Mesendoderm (in vitro differentiated cells): ENCODE results near the gene CABLES2.

Experiments used
- DNase-seq: peaks from one replicate; pipeline ENCODE4 v3.0.0; 2013
- H2AK5ac ChIP-seq: 2 replicates; pipeline ENCODE4 v1.6.1; 2013; ENCODE audit warnings: low read length, inconsistent platforms
- H2BK120ac ChIP-seq: 2 replicates; pipeline ENCODE4 v1.6.1; 2013; ENCODE audit warnings: low read depth, mild to moderate bottlenecking, low read length, moderate library complexity, mixed read lengths
- H2BK15ac ChIP-seq: replicated peaks from 2 replicates; pipeline ENCODE4 v1.6.1; 2013; ENCODE audit warnings: low read depth, mild to moderate bottlenecking, moderate library complexity
- H2BK5ac ChIP-seq: 2 replicates; pipeline ENCODE4 v1.6.1; 2013; ENCODE audit warnings: low read length, inconsistent platforms
- H3K18ac ChIP-seq: 2 replicates; pipeline ENCODE4 v1.6.1; 2013; ENCODE audit warnings: mild to moderate bottlenecking, low read length, mixed read lengths
- H3K23ac ChIP-seq: one replicate; pipeline ENCODE4 v1.6.1; 2013; ENCODE audit warnings: low read length
- H3K27ac ChIP-seq: 2 replicates; pipeline ENCODE4 v1.5.1; 2013; ENCODE audit warnings: low read depth, mild to moderate bottlenecking, inconsistent platforms, low read length, moderate library complexity
- H3K27me3 ChIP-seq: 2 replicates; pipeline ENCODE4 v1.6.1; 2013; ENCODE audit warnings: low read length, control low read depth, mild to moderate bottlenecking, inconsistent platforms; ENCODE audit not compliant: insufficient read depth, poor library complexity
- H3K36me3 ChIP-seq: 2 replicates; pipeline ENCODE4 v1.6.1; 2013; ENCODE audit warnings: low read length, inconsistent platforms; ENCODE audit not compliant: control insufficient read depth, insufficient read depth
- H3K4ac ChIP-seq: one replicate; pipeline ENCODE4 v1.6.1; 2013; ENCODE audit warnings: low read depth, mild to moderate bottlenecking, low read length, moderate library complexity
- H3K4me1 ChIP-seq: 2 replicates; pipeline ENCODE4 v1.6.1; 2013; ENCODE audit warnings: low read depth, low read length, inconsistent platforms; ENCODE audit not compliant: control insufficient read depth
- H3K4me2 ChIP-seq: 2 replicates; pipeline ENCODE4 v1.6.1; 2013; ENCODE audit warnings: low read length
- H3K4me3 ChIP-seq: 2 replicates; pipeline ENCODE4 v1.5.1; 2013; ENCODE audit warnings: mild to moderate bottlenecking, low read length
- H3K56ac ChIP-seq: one replicate; pipeline ENCODE4 v1.6.1; 2013; ENCODE audit warnings: low read length
- H3K79me1 ChIP-seq: 2 replicates; pipeline ENCODE4 v1.6.1; 2013; ENCODE audit warnings: low read length, inconsistent platforms
- H3K79me2 ChIP-seq: 2 replicates; pipeline ENCODE4 v1.6.1; 2013; ENCODE audit warnings: mild to moderate bottlenecking, low read length; ENCODE audit not compliant: control insufficient read depth, insufficient read depth
- H3K9ac ChIP-seq: 2 replicates; pipeline ENCODE4 v1.6.1; 2013; ENCODE audit warnings: low read length, inconsistent platforms
- H4K5ac ChIP-seq: one replicate; pipeline ENCODE4 v1.6.1; 2013; ENCODE audit warnings: low read length
- H4K8ac ChIP-seq: one replicate; pipeline ENCODE4 v1.6.1; 2013; ENCODE audit warnings: low read depth, mild to moderate bottlenecking, control low read depth, low read length, moderate library complexity
- WGBS: extraction: QIAGEN DNeasy Blood & Tissue Kit; methylation state at CpG from one replicate; pipeline ENCODE4 v1.1.7; 2013; ENCODE audit warnings: low lambda C conversion rate, missing lambda C conversion rate; ENCODE audit not compliant: insufficient coverage; ENCODE audit errors: extremely low coverage; 5-methylcytosine and 5-hydroxymethylcytosine counted together

The CABLES2 gene

GRCh38 chr20:62439218-62439617, 32.1 kb upstream of the CABLES2 start:
- Histone ChIP-seq H2BK15ac (no peak overlapping the region), H2BK120ac (no peak overlapping the region), H3K79me2 (no peaks in the 10 kb centered on the region), H3K27me3 (no peaks in the 10 kb centered on the region), H3K4me1 (no peaks in the 10 kb centered on the region), H3K27ac (no peak overlapping the region), H3K23ac (no peak overlapping the region), H3K36me3 (no peaks in the 10 kb centered on the region), H2BK5ac (no peak overlapping the region), H3K4me3 (no peak overlapping the region), H4K8ac (no peak overlapping the region), H3K79me1 (no peaks in the 10 kb centered on the region), H3K56ac (no peak overlapping the region), H3K4ac (no peak overlapping the region), H4K5ac (no peak overlapping the region), H2AK5ac (no peak overlapping the region), H3K18ac (no peak overlapping the region), H3K9ac (no peak overlapping the region), H3K4me2 (no peak overlapping the region)
- no CpG with 5 or more reads among the region's 5 CpGs for WGBS
- no peak for DNase-seq

DNA sequence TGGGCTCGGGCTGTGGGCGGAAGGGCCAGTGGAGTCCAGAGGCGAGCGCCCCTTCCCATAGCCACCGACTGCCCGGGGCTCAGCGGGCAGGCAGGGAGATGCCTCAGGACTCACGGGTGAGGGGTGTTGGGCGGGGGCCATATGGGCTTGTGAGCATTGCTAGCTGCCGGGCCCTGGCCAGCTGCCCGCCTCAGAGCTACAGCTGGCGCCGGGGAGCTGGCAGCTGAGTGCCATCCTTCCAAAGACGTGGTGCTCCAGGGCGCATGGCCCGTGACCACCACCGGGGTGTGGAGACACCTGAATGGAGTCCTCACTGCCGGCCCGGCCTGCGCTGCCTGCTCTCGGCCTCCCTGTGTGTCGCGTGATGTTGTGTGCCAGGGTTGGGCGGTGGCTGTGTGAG, 30.8 kb upstream of the CABLES2 start:
- no peaks in the 10 kb centered on the region for H3K4me1 ChIP-seq
- H3K79me2 ChIP-seq = no peaks in the 10 kb centered on the region
- no peaks in the 10 kb centered on the region for H3K36me3 ChIP-seq
- no peak overlapping the region for H2BK5ac ChIP-seq
- H2AK5ac ChIP-seq = no peak overlapping the region
- no peak overlapping the region for H3K9ac ChIP-seq
- H3K18ac ChIP-seq = no peak overlapping the region
- no peak for DNase-seq
- H3K4ac ChIP-seq = no peak overlapping the region
- H3K27me3 ChIP-seq = no peaks in the 10 kb centered on the region
- no peak overlapping the region for H3K27ac ChIP-seq
- no peak overlapping the region for H3K4me2 ChIP-seq
- H3K23ac ChIP-seq = no peak overlapping the region
- H3K79me1 ChIP-seq = no peaks in the 10 kb centered on the region
- H2BK15ac ChIP-seq = no peak overlapping the region
- no peak overlapping the region for H3K56ac ChIP-seq
- no CpG with 5 or more reads among the region's 24 CpGs for WGBS
- H4K5ac ChIP-seq = no peak overlapping the region
- no peak overlapping the region for H2BK120ac ChIP-seq
- no peak overlapping the region for H3K4me3 ChIP-seq
- H4K8ac ChIP-seq = no peak overlapping the region

DNA sequence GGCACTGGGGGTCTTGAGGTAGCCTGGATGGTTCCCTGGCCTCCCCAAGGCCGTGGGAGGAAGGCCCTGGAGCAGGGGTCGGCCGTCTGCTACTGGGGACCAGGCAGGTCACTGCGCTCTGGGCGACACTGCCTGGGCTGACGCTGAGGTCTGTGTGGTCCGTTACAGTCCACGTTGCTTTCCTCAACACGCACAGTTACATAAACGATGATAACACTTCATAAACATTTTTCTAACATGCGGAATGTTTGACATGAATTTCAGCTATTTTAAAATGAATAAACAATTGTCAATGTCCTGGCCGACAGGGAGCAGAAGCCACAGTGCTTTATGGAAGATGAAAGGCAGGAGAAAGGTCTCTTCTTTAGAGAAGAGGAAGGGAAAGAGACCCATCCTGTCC, 30.4 kb upstream of the CABLES2 start:
- Histone ChIP-seq H3K9ac (no peak overlapping the region), H3K18ac (no peak overlapping the region), H2BK15ac (no peak overlapping the region), H3K36me3 (no peaks in the 10 kb centered on the region), H3K4me2 (no peak overlapping the region), H3K4me3 (no peak overlapping the region), H3K27ac (no peak overlapping the region), H3K23ac (no peak overlapping the region), H4K5ac (no peak overlapping the region), H2AK5ac (no peak overlapping the region), H3K4me1 (no peaks in the 10 kb centered on the region), H3K27me3 (no peaks in the 10 kb centered on the region), H3K4ac (no peak overlapping the region), H4K8ac (no peak overlapping the region), H3K79me1 (no peaks in the 10 kb centered on the region), H2BK5ac (no peak overlapping the region), H2BK120ac (no peak overlapping the region), H3K79me2 (no peaks in the 10 kb centered on the region), H3K56ac (no peak overlapping the region)
- DNase-seq = no peak
- no CpG with 5 or more reads among the region's 12 CpGs for WGBS

DNA sequence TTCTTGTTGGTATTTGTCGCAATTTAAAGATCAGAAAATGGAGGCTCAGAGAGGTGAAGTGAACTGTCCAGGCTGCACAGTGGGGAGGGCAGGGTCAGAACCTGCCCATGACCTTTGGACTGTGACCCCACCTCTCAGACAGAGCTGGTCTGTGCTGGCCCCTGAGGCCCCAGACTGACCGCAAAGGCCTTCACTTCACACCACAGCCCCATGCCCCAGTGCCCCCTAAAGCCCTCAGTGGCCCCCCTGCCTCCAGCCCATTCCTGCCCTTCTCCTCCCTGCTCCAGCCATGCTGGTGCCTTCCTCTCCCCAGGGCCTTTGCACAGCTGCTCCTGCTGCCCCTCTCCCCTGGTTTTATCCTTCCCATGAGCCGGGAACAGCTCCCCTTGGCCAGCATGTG, 29.6 kb upstream of the CABLES2 start:
- no peak overlapping the region for H3K9ac ChIP-seq
- no peak overlapping the region for H3K23ac ChIP-seq
- H3K4me2 ChIP-seq = no peak overlapping the region
- no peak overlapping the region for H3K4ac ChIP-seq
- no peak overlapping the region for H3K27ac ChIP-seq
- H3K27me3 ChIP-seq = no peaks in the 10 kb centered on the region
- H3K36me3 ChIP-seq = no peaks in the 10 kb centered on the region
- no peak overlapping the region for H3K18ac ChIP-seq
- H3K4me3 ChIP-seq = no peak overlapping the region
- H4K8ac ChIP-seq = no peak overlapping the region
- H2BK5ac ChIP-seq = no peak overlapping the region
- no peak overlapping the region for H2BK120ac ChIP-seq
- no peak overlapping the region for H2AK5ac ChIP-seq
- no CpG with 5 or more reads among the region's 3 CpGs for WGBS
- H4K5ac ChIP-seq = no peak overlapping the region
- no peak overlapping the region for H3K56ac ChIP-seq
- H3K79me1 ChIP-seq = no peaks in the 10 kb centered on the region
- no peaks in the 10 kb centered on the region for H3K79me2 ChIP-seq
- H3K4me1 ChIP-seq = no peaks in the 10 kb centered on the region
- DNase-seq = no peak
- H2BK15ac ChIP-seq = no peak overlapping the region

- no peak overlapping the region for H3K27ac ChIP-seq
- H3K4me1 ChIP-seq = no peaks in the 10 kb centered on the region
- no peaks in the 10 kb centered on the region for H3K79me1 ChIP-seq
- H2BK15ac ChIP-seq = no peak overlapping the region
- H3K4me3 ChIP-seq = no peak overlapping the region
- no peak overlapping the region for H4K5ac ChIP-seq
- WGBS = no CpG with 5 or more reads among the region's 32 CpGs
- H3K27me3 ChIP-seq = no peaks in the 10 kb centered on the region
- no peaks in the 10 kb centered on the region for H3K36me3 ChIP-seq
- no peak for DNase-seq
- H4K8ac ChIP-seq = no peak overlapping the region
- H3K4me2 ChIP-seq = no peak overlapping the region
- H3K4ac ChIP-seq = no peak overlapping the region
- no peak overlapping the region for H3K18ac ChIP-seq
- no peak overlapping the region for H3K56ac ChIP-seq
- H2BK5ac ChIP-seq = no peak overlapping the region
- no peak overlapping the region for H3K23ac ChIP-seq
- no peak overlapping the region for H2AK5ac ChIP-seq
- H3K9ac ChIP-seq = no peak overlapping the region
- H2BK120ac ChIP-seq = no peak overlapping the region
- no peaks in the 10 kb centered on the region for H3K79me2 ChIP-seq
Measured at GRCh38 chr20:62433658-62434497, 26.8 kb upstream of the CABLES2 start.
